ENCODE results near the gene OR52I1. TPM values are rescaled to one million over a fixed set of nuclear protein-coding genes. Genes with fewer than 3 reads are reported as not detected.
A peak's percentile ranks its signal among the peaks of the same experiment; 100 is the strongest.

Gene OR52I1
- total RNA-seq, 2 donors from 2014 or later: not detected

- Histone ChIP-seq H3K4me1 (ENCODE audit: control insufficient read depth, insufficient read depth, low read length) (no peaks in the 10 kb centered on the region), H3K9me3 (ENCODE audit: control insufficient read depth, low read length) (no peaks in the 10 kb centered on the region), H3K9ac (ENCODE audit: extremely low read depth, low read length, poor library complexity, severe bottlenecking) (peak within 1 kb of the TSS; percentile 52), H3K27me3 (ENCODE audit: control insufficient read depth, insufficient read depth, low read length, poor library complexity, severe bottlenecking) (peaks cover 6% of the 10 kb centered on the region), H3K27ac (ENCODE audit: low read depth, low read length) (peak within 1 kb of the TSS; percentile 76), H3K4me3 (ENCODE audit: low read length) (peak within 1 kb of the TSS; percentile 82), H3K36me3 (ENCODE audit: control insufficient read depth, insufficient read depth, low read length) (peaks cover 9% of the 10 kb centered on the region)
- TF ChIP-seq CTCF (conservative IDR thresholded peaks at IDR 0.05): peak; percentile 35
- Mint-ChIP-seq H3K36me3 (ENCODE audit: low read depth) (peaks cover 11% of the 10 kb centered on the region), H3K27ac (peak within 1 kb of the TSS; percentile 94), H3K4me3 (peak within 1 kb of the TSS; percentile 85), H3K9me3 (peaks cover 7% of the 10 kb centered on the region), H3K27me3 (ENCODE audit: insufficient read depth) (peaks cover 18% of the 10 kb centered on the region), H3K4me1 (peaks cover 15% of the 10 kb centered on the region)
- peak; percentile 98 for DNase-seq
- 6 to 38% methylated on average over 5 to 43 of the region's 43 CpGs for WGBS, 2 experiments (ENCODE audit: insufficient coverage in 1 of 2, insufficient read length in 1 of 2)
These were observed 14.2 kb downstream of the OR52I1 start, which contains the start of gene TRIM68 for GRCh38 chr11:4607781-4608666. Gene TRIM68, minus strand, starts transcription at chr11:4608231. Its CDS starts 2,727 bp downstream, at chr11:4605504.

DNA sequence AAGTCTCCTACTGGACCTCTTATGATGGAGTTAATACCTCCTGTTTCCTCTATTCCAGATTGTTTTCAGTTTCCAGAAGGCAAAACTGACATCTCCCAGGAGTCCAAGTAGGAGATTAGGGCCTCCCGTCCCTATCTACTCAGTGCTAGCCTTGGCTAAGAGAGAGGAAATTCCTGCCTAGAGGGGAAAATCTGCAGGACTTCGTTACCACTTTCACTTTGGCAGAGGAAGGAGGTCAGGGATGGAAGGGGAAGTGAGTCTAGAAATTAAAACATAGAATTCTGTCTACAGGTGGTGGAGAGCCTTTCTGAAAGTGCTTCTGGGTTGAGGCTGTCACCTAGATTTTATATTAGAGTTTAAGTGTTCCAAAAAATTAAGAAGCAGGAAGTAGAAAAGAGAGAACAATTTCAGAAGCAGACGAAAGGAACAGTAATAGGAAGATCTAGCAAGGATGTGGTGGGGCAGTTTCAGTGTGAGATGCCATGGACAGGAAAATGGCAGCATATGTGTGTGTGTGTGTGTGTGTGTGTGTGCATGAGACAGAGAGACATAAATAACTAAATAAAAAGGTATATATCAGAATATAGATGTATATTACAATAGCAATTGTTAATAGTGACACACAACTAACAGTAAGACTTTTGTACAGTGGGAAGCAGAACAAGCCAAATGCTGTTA, 16.6 kb downstream of the OR52I1 start:
- Histone ChIP-seq H3K36me3 (ENCODE audit: control insufficient read depth, insufficient read depth, low read length) (no peaks in the 10 kb centered on the region), H3K4me3 (ENCODE audit: low read length) (no peak overlapping the region), H3K9ac (ENCODE audit: extremely low read depth, low read length, poor library complexity, severe bottlenecking) (no peak overlapping the region), H3K27ac (ENCODE audit: low read depth, low read length) (no peak overlapping the region), H3K27me3 (ENCODE audit: control insufficient read depth, insufficient read depth, low read length, poor library complexity, severe bottlenecking) (peaks cover 28% of the 10 kb centered on the region), H3K4me1 (ENCODE audit: control insufficient read depth, insufficient read depth, low read length) (no peaks in the 10 kb centered on the region), H3K9me3 (ENCODE audit: control insufficient read depth, low read length) (no peaks in the 10 kb centered on the region)
- no peak overlapping the region for H3K27ac Mint-ChIP-seq
- no peak for DNase-seq
- TF ChIP-seq CTCF (conservative IDR thresholded peaks at IDR 0.05): no peak
- H3K9me3 Mint-ChIP-seq: peaks cover 7% of the 10 kb centered on the region
- no peak overlapping the region for H3K4me3 Mint-ChIP-seq
- WGBS, 2 experiments (ENCODE audit: insufficient coverage in 1 of 2, insufficient read length in 1 of 2): 70 to 75% methylated on average over 2 to 3 of the region's 3 CpGs
- H3K36me3 Mint-ChIP-seq (ENCODE audit: low read depth): no peaks in the 10 kb centered on the region
- peaks cover 22% of the 10 kb centered on the region for H3K27me3 Mint-ChIP-seq (ENCODE audit: insufficient read depth)
- H3K4me1 Mint-ChIP-seq: peaks cover 15% of the 10 kb centered on the region

DNA sequence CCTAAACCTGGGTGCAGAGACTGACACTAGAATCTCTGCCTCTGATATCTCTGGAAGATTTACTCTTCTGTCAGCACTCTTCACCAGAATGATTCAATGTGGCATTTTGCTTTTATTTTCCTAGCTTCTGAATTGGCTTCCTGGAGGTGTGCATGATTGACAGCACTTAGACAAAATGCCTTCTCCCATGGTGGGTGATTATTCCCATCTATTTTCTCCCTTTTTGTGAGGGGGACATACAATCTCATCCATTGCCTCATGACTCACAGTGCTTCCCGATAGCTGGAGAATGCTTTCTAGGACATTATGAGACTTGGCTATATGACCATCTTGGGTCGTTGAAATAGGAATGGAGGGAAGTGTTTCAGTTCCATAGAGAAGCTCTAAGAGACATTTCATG, 18.1 kb downstream of the OR52I1 start:
- H3K9ac ChIP-seq (ENCODE audit: extremely low read depth, low read length, poor library complexity, severe bottlenecking): no peak overlapping the region
- H3K27ac ChIP-seq (ENCODE audit: low read depth, low read length): no peak overlapping the region
- peaks cover 7% of the 10 kb centered on the region for H3K9me3 Mint-ChIP-seq
- H3K36me3 Mint-ChIP-seq (ENCODE audit: low read depth): no peaks in the 10 kb centered on the region
- H3K4me3 Mint-ChIP-seq: no peak overlapping the region
- peaks cover 28% of the 10 kb centered on the region for H3K27me3 ChIP-seq (ENCODE audit: control insufficient read depth, insufficient read depth, low read length, poor library complexity, severe bottlenecking)
- no peaks in the 10 kb centered on the region for H3K9me3 ChIP-seq (ENCODE audit: control insufficient read depth, low read length)
- H3K4me1 ChIP-seq (ENCODE audit: control insufficient read depth, insufficient read depth, low read length): no peaks in the 10 kb centered on the region
- 83 to 88% methylated on average over 1 to 2 of the region's 2 CpGs for WGBS, 2 experiments (ENCODE audit: insufficient coverage in 1 of 2, insufficient read length in 1 of 2)
- no peak overlapping the region for H3K27ac Mint-ChIP-seq
- H3K27me3 Mint-ChIP-seq (ENCODE audit: insufficient read depth): peaks cover 22% of the 10 kb centered on the region
- TF ChIP-seq CTCF (conservative IDR thresholded peaks at IDR 0.05): no peak
- H3K36me3 ChIP-seq (ENCODE audit: control insufficient read depth, insufficient read depth, low read length): no peaks in the 10 kb centered on the region
- H3K4me1 Mint-ChIP-seq: peaks cover 10% of the 10 kb centered on the region
- H3K4me3 ChIP-seq (ENCODE audit: low read length): no peak overlapping the region
- DNase-seq: no peak
